K562 (cell line): ENCODE measurements around the gene AFDN. TPM values are rescaled to one million over a fixed set of nuclear protein-coding genes. Genes with fewer than 3 reads are reported as not detected.
A peak's percentile ranks its signal among the peaks of the same experiment; 100 is the strongest.

Experiments
- ATAC-seq: fragments of 200-7000 bp; cut with Tn5 transposase; 3 replicates; pipeline ENCODE4 v1.9.1; 2020; ENCODE audit warnings: moderate library complexity
- BruUV-seq: library from RNA; stranded (reverse); fragments of 400-500 nt; replicated peaks from 2 replicates; lab custom pipeline; 2021; lab: Mats Ljungman, UMichigan
- CTCF ChIA-PET: fragments of 300-600 bp; formaldehyde crosslinking; extraction: SDS; loops from one replicate; lab custom pipeline; 2021; ENCODE audit warnings: low intra/inter-chr PET ratio; lab: Yijun Ruan, JAX
- POLR2A ChIA-PET: fragments of 300-600, 350-650 bp; sonication (Branson Sonifier 250); formaldehyde crosslinking; extraction: SDS; loops from one replicate; lab custom pipeline; 2021; ENCODE audit warnings: antibody characterized with exemption, inconsistent platforms; lab: Yijun Ruan, JAX
- DNase-seq, 4 experiments: peaks; one replicate each; pipeline versions ENCODE4 v3.0.0 to v3.0.0-alpha.2; 2011 to 2018; ENCODE audit warnings: low spot score in 3 of 4, mixed read lengths in 3 of 4; ENCODE audit errors: extremely low read depth in 1 of 4
- FAIRE-seq: peaks from 2 replicates; lab custom pipeline; 2011; peaks lifted over from hg19 to GRCh38; lab: Jason Lieb, UNC
- H2AFZ ChIP-seq: 2 replicates; pipeline ENCODE4 v1.6.0; 2011; ENCODE audit warnings: low read depth, low read length, control low read depth, inconsistent platforms
- H3K27ac ChIP-seq: fragments of 200-600 bp; 3 replicates; pipeline ENCODE4 v1.8.0; 2011; ENCODE audit warnings: low read depth, mild to moderate bottlenecking, control low read depth, inconsistent platforms, low read length, moderate library complexity, mixed read lengths; ENCODE audit errors: extremely low read depth
- H3K27me3 ChIP-seq, 2 experiments: fragments of 300-600 bp in 1 of 2; 2 replicates in 1 of 2; 3 replicates in 1 of 2; pipeline versions ENCODE4 v1.6.0 to v1.8.0; 2011; ENCODE audit warnings: inconsistent platforms in 2 of 2, low read length in 2 of 2, mild to moderate bottlenecking in 1 of 2, mixed read lengths in 1 of 2, moderate library complexity in 1 of 2; ENCODE audit not compliant: control insufficient read depth in 2 of 2, insufficient read depth in 2 of 2
- H3K36me3 ChIP-seq: fragments of 300-600 bp; 3 replicates; pipeline ENCODE4 v1.8.0; 2011; ENCODE audit warnings: mild to moderate bottlenecking, low read length, inconsistent platforms; ENCODE audit not compliant: control insufficient read depth, insufficient read depth
- H3K4me1 ChIP-seq, 2 experiments: fragments of 200-600 bp in 1 of 2; replicated peaks in 1 of 2; 2 replicates in 1 of 2; 3 replicates in 1 of 2; pipeline versions ENCODE4 v1.5.1 to v1.8.0; 2011; ENCODE audit warnings: inconsistent platforms in 2 of 2, low read length in 2 of 2, mild to moderate bottlenecking in 1 of 2, mixed read lengths in 1 of 2, moderate library complexity in 1 of 2; ENCODE audit not compliant: control insufficient read depth in 2 of 2, insufficient read depth in 2 of 2
- H3K4me2 ChIP-seq: 2 replicates; pipeline ENCODE4 v1.6.1; 2011; ENCODE audit warnings: low read length, control low read depth, inconsistent platforms, mixed read lengths; ENCODE audit not compliant: insufficient read depth
- H3K4me3 ChIP-seq: fragments of 200-600 bp; sonication (generic), shearing (Covaris generic); 2 replicates; pipeline ENCODE4 v1.5.1; 2016; ENCODE audit warnings: control low read depth, inconsistent platforms
- H3K79me2 ChIP-seq: fragments of 200-600 bp; 3 replicates; pipeline ENCODE4 v1.8.0; 2011; ENCODE audit warnings: low read length, inconsistent platforms; ENCODE audit not compliant: control insufficient read depth, insufficient read depth
- H3K9ac ChIP-seq, 2 experiments: 2 replicates each; pipeline versions ENCODE4 v1.6.0 to v1.6.1; 2011; ENCODE audit warnings: low read depth in 2 of 2, low read length in 2 of 2, control low read depth in 1 of 2, inconsistent platforms in 1 of 2, mild to moderate bottlenecking in 1 of 2, mixed read lengths in 1 of 2; ENCODE audit not compliant: insufficient read depth in 1 of 2
- H3K9me1 ChIP-seq: one replicate; pipeline ENCODE4 v1.6.0; 2011; ENCODE audit warnings: inconsistent platforms, mild to moderate bottlenecking, low read length, moderate library complexity; ENCODE audit not compliant: control insufficient read depth, insufficient read depth
- H3K9me3 ChIP-seq: replicated peaks from 2 replicates; pipeline ENCODE4 v1.5.1; 2011; ENCODE audit warnings: low read depth, low read length, inconsistent platforms; ENCODE audit not compliant: control insufficient read depth, insufficient read depth
- H4K20me1 ChIP-seq: replicated peaks from 2 replicates; pipeline ENCODE4 v1.6.1; 2011; ENCODE audit warnings: low read length, inconsistent platforms, mixed read lengths; ENCODE audit not compliant: control insufficient read depth, insufficient read depth
- MEF2A ChIP-seq: IDR thresholded peaks from 2 replicates; pipeline ENCODE4 v1.6.1; 2011; ENCODE audit warnings: low read depth, mild to moderate bottlenecking, low read length, moderate library complexity; ENCODE audit not compliant: control insufficient read depth
- WGBS: fragments of 100-300 bp; shearing (Covaris generic); methylation state at CpG from one replicate; pipeline ENCODE4 v1.1.6; 2016; ENCODE audit warnings: low coverage, mixed read lengths; ENCODE audit not compliant: insufficient coverage; ENCODE audit errors: missing lambda C conversion rate; 5-methylcytosine and 5-hydroxymethylcytosine counted together
- in situ Hi-C: fragments of 300-500 bp; cut with MboI; formaldehyde crosslinking; loops from 4 replicates; pipeline ENCODE4 v1.15.0; 2018; ENCODE audit warnings: inconsistent platforms, mixed read lengths
- intact Hi-C: fragments of 100-400 bp; cut with micrococcal nuclease; formaldehyde crosslinking; loops from 2 replicates; pipeline ENCODE4 v1.14.2; 2022
- polyA plus RNA-seq, 8 experiments: library from polyadenylated mRNA; depleted of rRNA in 4 of 8; stranded (reverse) in 5 of 8; unstranded in 3 of 8; fragments of >200 nt; fragmentation: Nextera tagmentation in 2 of 8; fragmentation: Illumina TruSeq in 1 of 8; extraction: Ambion mirVana in 2 of 8; extraction: Trizol in 1 of 8; gene quantifications; 2 replicates each; pipeline versions ENCODE4 v1.2.1 to v1.2.3, GENCODE V29; 2011 to 2014; ENCODE audit warnings: inconsistent platforms in 1 of 8, missing spikeins in 1 of 8
- total RNA-seq, 7 experiments: library from RNA; depleted of rRNA in 6 of 7; stranded (reverse); fragments of >200 nt in 6 of 7; fragmentation: Illumina TruSeq in 2 of 7; extraction: Trizol in 2 of 7; gene quantifications; 2 replicates each; pipeline versions ENCODE4 v1.2.1 to v1.2.3, GENCODE V29; 2011 to 2021; ENCODE audit warnings: low replicate concordance in 1 of 7
- TF ChIP-seq, protein P1 (sequence below), 2 experiments: fragments of 450-650 bp in 1 of 2; sonication (generic) in 1 of 2; formaldehyde crosslinking in 1 of 2; IDR thresholded peaks; 2 replicates each; pipeline versions ENCODE4 v1.7.1 to v1.9.0; 2016 to 2022; ENCODE audit warnings: inconsistent platforms in 1 of 2, mild to moderate bottlenecking in 1 of 2, missing genetic modification reagents in 1 of 2

The AFDN gene
- total and polyA plus RNA-seq, 9 of the 15 experiments (the other 6 are each of a cell fraction or from before 2014, with no cell fraction given): 7.2 to 129 (median 105) TPM

DNA sequence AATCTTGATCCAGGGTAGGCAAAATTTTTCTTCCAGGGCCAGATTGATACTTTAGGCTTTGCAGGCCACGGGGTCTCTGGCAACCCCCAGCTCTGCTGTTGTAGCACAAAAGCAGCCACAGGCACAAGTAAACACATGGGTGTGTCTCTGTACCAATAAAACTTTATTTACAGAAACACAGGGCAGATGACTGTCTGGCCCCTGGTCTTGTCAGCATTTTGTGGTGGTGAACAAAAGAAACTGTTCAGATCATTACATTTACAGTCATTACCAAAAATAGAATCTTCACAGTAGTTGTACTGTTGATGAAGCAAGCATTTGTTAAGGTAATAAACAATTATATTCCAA is 125.8 kb downstream of the AFDN start:
- Histone ChIP-seq H3K4me1 (peaks cover 0 to 5% of the 10 kb centered on the region in 2 experiments; a peak in 1 of 5 replicates), H3K9me3 (no peaks in the 10 kb centered on the region), H3K4me2 (no peak overlapping the region), H4K20me1 (0 out of 2 replicates have a peak, but pooled peaks cover 5% of the 10 kb centered on the region), H3K27me3 (no peaks in the 10 kb centered on the region), H3K36me3 (peaks cover 82% of the 10 kb centered on the region), H3K4me3 (no peak overlapping the region), H3K79me2 (no peaks in the 10 kb centered on the region), H3K27ac (no peak overlapping the region), H3K9me1 (no peaks in the 10 kb centered on the region), H3K9ac (no peak overlapping the region), H2AFZ (no peak overlapping the region)
- DNase-seq (no peak), FAIRE-seq (no peak), ATAC-seq (peak; percentile 30; the same call in 1 of the 3 replicates)
- WGBS: 93% methylated on average over 1 of the region's 1 CpG
- BruUV-seq: no TSS peak
- in situ Hi-C loops (no loop called here), intact Hi-C loops (no loop called here)
- POLR2A ChIA-PET: interaction anchor here (0.6 kb wide), 1 partner anchor 1220 kb away, joined by 4 read pairs; no protein-coding TSS in a partner anchor
- CTCF ChIA-PET: no interaction called here
- no peak for TF ChIP-seq MEF2A
- TF ChIP-seq, protein P1, sequence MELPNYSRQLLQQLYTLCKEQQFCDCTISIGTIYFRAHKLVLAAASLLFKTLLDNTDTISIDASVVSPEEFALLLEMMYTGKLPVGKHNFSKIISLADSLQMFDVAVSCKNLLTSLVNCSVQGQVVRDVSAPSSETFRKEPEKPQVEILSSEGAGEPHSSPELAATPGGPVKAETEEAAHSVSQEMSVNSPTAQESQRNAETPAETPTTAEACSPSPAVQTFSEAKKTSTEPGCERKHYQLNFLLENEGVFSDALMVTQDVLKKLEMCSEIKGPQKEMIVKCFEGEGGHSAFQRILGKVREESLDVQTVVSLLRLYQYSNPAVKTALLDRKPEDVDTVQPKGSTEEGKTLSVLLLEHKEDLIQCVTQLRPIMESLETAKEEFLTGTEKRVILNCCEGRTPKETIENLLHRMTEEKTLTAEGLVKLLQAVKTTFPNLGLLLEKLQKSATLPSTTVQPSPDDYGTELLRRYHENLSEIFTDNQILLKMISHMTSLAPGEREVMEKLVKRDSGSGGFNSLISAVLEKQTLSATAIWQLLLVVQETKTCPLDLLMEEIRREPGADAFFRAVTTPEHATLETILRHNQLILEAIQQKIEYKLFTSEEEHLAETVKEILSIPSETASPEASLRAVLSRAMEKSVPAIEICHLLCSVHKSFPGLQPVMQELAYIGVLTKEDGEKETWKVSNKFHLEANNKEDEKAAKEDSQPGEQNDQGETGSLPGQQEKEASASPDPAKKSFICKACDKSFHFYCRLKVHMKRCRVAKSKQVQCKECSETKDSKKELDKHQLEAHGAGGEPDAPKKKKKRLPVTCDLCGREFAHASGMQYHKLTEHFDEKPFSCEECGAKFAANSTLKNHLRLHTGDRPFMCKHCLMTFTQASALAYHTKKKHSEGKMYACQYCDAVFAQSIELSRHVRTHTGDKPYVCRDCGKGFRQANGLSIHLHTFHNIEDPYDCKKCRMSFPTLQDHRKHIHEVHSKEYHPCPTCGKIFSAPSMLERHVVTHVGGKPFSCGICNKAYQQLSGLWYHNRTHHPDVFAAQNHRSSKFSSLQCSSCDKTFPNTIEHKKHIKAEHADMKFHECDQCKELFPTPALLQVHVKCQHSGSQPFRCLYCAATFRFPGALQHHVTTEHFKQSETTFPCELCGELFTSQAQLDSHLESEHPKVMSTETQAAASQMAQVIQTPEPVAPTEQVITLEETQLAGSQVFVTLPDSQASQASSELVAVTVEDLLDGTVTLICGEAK (IDR thresholded peaks at IDR 0.05): peak; percentile 95
- TF ChIP-seq, protein P1 (CRISPR knock-in tag; IDR thresholded peaks at IDR 0.05): peak; percentile 94
